Kidney (tissue), 14 donors: ENCODE data around the gene LHPP. TPM values are rescaled to one million over a fixed set of nuclear protein-coding genes. Genes with fewer than 3 reads are reported as not detected.

ENCODE experiments used
- DNase-seq, 5 donors: peaks; one replicate each; pipeline ENCODE4 v3.0.0-alpha.2; 2013 to 2020
- FAIRE-seq: peaks from 2 replicates; lab custom pipeline; 2012; peaks lifted over from hg19 to GRCh38; lab: Jason Lieb, UNC
- H3K27ac ChIP-seq, 2 donors: one replicate each; pipeline ENCODE4 v1.7.0; 2013; ENCODE audit warnings: low read depth in 2 of 2, low read length in 2 of 2, inconsistent platforms in 1 of 2
- H3K27me3 ChIP-seq: one replicate; pipeline ENCODE4 v1.7.1; 2013; ENCODE audit warnings: low read length, inconsistent platforms; ENCODE audit not compliant: control insufficient read depth, insufficient read depth
- H3K36me3 ChIP-seq, 3 donors: one replicate each; pipeline versions ENCODE4 v1.7.0 to v1.7.1; 2013; ENCODE audit warnings: low read length in 3 of 3, control low read depth in 1 of 3, inconsistent platforms in 1 of 3; ENCODE audit not compliant: insufficient read depth in 3 of 3, control insufficient read depth in 2 of 3
- H3K4me1 ChIP-seq, 3 donors: one replicate each; pipeline versions ENCODE4 v1.7.0 to v1.7.1; 2013; ENCODE audit warnings: low read length in 3 of 3, inconsistent platforms in 1 of 3, low read depth in 1 of 3; ENCODE audit not compliant: control insufficient read depth in 2 of 3, insufficient read depth in 2 of 3
- H3K4me3 ChIP-seq, 3 donors: one replicate each; pipeline versions ENCODE4 v1.7.0 to v1.8.1; 2013; ENCODE audit warnings: low read length in 3 of 3, control low read depth in 1 of 3, inconsistent platforms in 1 of 3
- H3K9ac ChIP-seq, 3 donors: one replicate each; pipeline versions ENCODE4 v1.7.0 to v1.7.1; 2013; ENCODE audit warnings: low read length in 3 of 3, control low read depth in 1 of 3, inconsistent platforms in 1 of 3
- H3K9me3 ChIP-seq, 3 donors: one replicate each; pipeline versions ENCODE4 v1.7.0 to v1.7.1; 2013; ENCODE audit warnings: low read length in 3 of 3, control low read depth in 1 of 3, inconsistent platforms in 1 of 3; ENCODE audit not compliant: control insufficient read depth in 2 of 3, insufficient read depth in 1 of 3
- CTCF ChIP-seq: IDR thresholded peaks from 3 replicates; pipeline ENCODE4 v1.5.1; 2012; ENCODE audit warnings: mild to moderate bottlenecking, moderate library complexity, borderline replicate concordance; ENCODE audit not compliant: insufficient read depth; ENCODE audit errors: extremely low read depth
- intact Hi-C: fragments of 100-400 bp; cut with DNase I; formaldehyde crosslinking; loops from one replicate; pipeline ENCODE4 v1.11.1; 2022
- polyA plus RNA-seq: library from polyadenylated mRNA; stranded (reverse); fragments of 350-450 nt; fragmentation: Illumina TruSeq; extraction: RNeasy Lipid Tissue Mini Kit (QIAGEN cat#74804); gene quantifications from one replicate; pipeline ENCODE4 v1.2.3, GENCODE V29; 2014; ENCODE audit warnings: low read depth, low replicate concordance; ENCODE audit not compliant: insufficient read depth
- total RNA-seq: library from RNA; stranded (reverse); fragmentation: NEBNext Ultra II Directional; extraction: Animal tissue kit (Norgen Biotek cat#: 25700); gene quantifications from one replicate; pipeline ENCODE4 v1.2.1, GENCODE V29; 2021
- donor health status: control.
- donor health status: control.
- donor health status: control.
- donor health status: control.
- donor health status: control.
- donor health status: DM: yes; HTN: yes; CAD: no.
- donor health status: Normal renal cell carcinoma (clear cell type).

LHPP gene
- total and polyA plus RNA-seq, 2 donors from 2014 or later: 16.6 to 52.5 TPM

- intact Hi-C loops: no loop called here
- DNase-seq (no peak), FAIRE-seq (no peak)
- no peak overlapping the region for H3K4me3 ChIP-seq
- no peaks in the 10 kb centered on the region for H3K27me3 ChIP-seq
- no peaks in the 10 kb centered on the region for H3K9me3 ChIP-seq
- no peak for TF ChIP-seq CTCF
- H3K27ac ChIP-seq: no peak overlapping the region
- H3K9ac ChIP-seq: no peak overlapping the region
- H3K4me1 ChIP-seq: peaks cover 0 to 26% (median 12%) of the 10 kb centered on the region in 3 donors
- H3K36me3 ChIP-seq: peaks cover 0 to 9% (median 0%) of the 10 kb centered on the region in 3 donors
These were observed 162.4 kb downstream of the LHPP start for GRCh38 chr10:124624006-124624405.

- Histone ChIP-seq H3K36me3 (peaks cover 0 to 9% (median 0%) of the 10 kb centered on the region in 3 donors), H3K9me3 (no peaks in the 10 kb centered on the region), H3K4me1 (peaks cover 0 to 26% (median 12%) of the 10 kb centered on the region in 3 donors), H3K4me3 (no peak overlapping the region), H3K9ac (no peak overlapping the region), H3K27me3 (no peaks in the 10 kb centered on the region), H3K27ac (no peak overlapping the region)
- no peak for TF ChIP-seq CTCF
- no peak for FAIRE-seq
- intact Hi-C loops: no loop called here
- DNase-seq: no peak
These were observed 162.8 kb downstream of the LHPP start for GRCh38 chr10:124624466-124624865.

- H3K27ac ChIP-seq: no peak overlapping the region
- DNase-seq (no peak), FAIRE-seq (no peak)
- no peaks in the 10 kb centered on the region for H3K9me3 ChIP-seq
- H3K27me3 ChIP-seq: no peaks in the 10 kb centered on the region
- intact Hi-C loops: no loop called here
- no peak for TF ChIP-seq CTCF
- no peak overlapping the region for H3K4me3 ChIP-seq
- H3K4me1 ChIP-seq: peaks cover 0 to 26% (median 12%) of the 10 kb centered on the region in 3 donors
- peaks cover 0 to 9% (median 0%) of the 10 kb centered on the region in 3 donors for H3K36me3 ChIP-seq
- H3K9ac ChIP-seq: no peak overlapping the region
These were observed 163.3 kb downstream of the LHPP start for GRCh38 chr10:124624895-124625294.

- FAIRE-seq (no peak), DNase-seq (no peak)
- intact Hi-C loops: no loop called here
- Histone ChIP-seq H3K36me3 (peaks cover 0 to 9% (median 0%) of the 10 kb centered on the region in 3 donors), H3K4me3 (no peak overlapping the region), H3K9me3 (no peaks in the 10 kb centered on the region), H3K27me3 (no peaks in the 10 kb centered on the region), H3K9ac (no peak overlapping the region), H3K27ac (no peak overlapping the region), H3K4me1 (peaks cover 0 to 26% (median 12%) of the 10 kb centered on the region in 3 donors)
- TF ChIP-seq CTCF: no peak
These were observed 164.2 kb downstream of the LHPP start for GRCh38 chr10:124625831-124626238.
